ENCODE data around the gene ARL13B. TPM values are rescaled to one million over a fixed set of nuclear protein-coding genes. Genes with fewer than 3 reads are reported as not detected.

ARL13B gene
- total and polyA plus RNA-seq, 5 donors from 2014 or later = 5.6 to 7.5 (median 6.4) TPM

DNA sequence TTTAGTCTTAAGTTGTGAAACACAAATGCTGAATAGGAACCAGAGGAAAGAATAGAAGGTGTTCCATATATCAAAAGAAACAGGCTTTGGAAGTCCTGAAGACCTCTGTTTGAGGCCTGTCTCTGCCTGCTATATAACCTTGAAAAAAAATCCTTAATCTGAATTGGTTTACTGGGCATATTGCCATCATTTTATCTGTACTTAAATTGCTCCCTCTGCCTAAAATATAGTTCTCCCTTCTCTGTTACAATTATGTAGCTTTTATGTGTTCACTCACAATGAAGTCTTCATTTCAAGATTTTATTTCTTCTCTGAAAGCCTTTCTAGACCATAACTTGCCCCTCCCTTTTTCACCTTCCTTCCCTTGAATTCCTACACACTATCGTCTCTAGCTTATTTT is 21.2 kb downstream of the ARL13B start:
- Histone ChIP-seq H3K4me3 (ENCODE audit: low read depth, low read length) (no peak overlapping the region), H3K4me1 (ENCODE audit: control insufficient read depth, insufficient read depth, low read length, poor library complexity, severe bottlenecking) (no peaks in the 10 kb centered on the region), H3K9me3 (ENCODE audit: control insufficient read depth in 2 of 2, low read length in 2 of 2) (no peaks in the 10 kb centered on the region), H3K27me3 (ENCODE audit: control insufficient read depth, insufficient read depth, low read length) (no peaks in the 10 kb centered on the region), H3K27ac (ENCODE audit: insufficient read depth, low read length, poor library complexity, severe bottlenecking) (no peak overlapping the region), H3K36me3 (ENCODE audit: control insufficient read depth, insufficient read depth, low read length) (no peaks in the 10 kb centered on the region)
- peaks cover 0 to 5% (median 1%) of the 10 kb centered on the region in 4 donors for H3K4me1 Mint-ChIP-seq
- no peak overlapping the region for H3K4me3 Mint-ChIP-seq
- no peak overlapping the region for H3K27ac Mint-ChIP-seq
- H3K9me3 Mint-ChIP-seq = no peaks in the 10 kb centered on the region
- ATAC-seq (ENCODE audit: low read depth in 2 of 2) (no peak), DNase-seq (no peak)
- H3K27me3 Mint-ChIP-seq = no peaks in the 10 kb centered on the region
- H3K36me3 Mint-ChIP-seq = peaks cover 13% of the 10 kb centered on the region

DNA sequence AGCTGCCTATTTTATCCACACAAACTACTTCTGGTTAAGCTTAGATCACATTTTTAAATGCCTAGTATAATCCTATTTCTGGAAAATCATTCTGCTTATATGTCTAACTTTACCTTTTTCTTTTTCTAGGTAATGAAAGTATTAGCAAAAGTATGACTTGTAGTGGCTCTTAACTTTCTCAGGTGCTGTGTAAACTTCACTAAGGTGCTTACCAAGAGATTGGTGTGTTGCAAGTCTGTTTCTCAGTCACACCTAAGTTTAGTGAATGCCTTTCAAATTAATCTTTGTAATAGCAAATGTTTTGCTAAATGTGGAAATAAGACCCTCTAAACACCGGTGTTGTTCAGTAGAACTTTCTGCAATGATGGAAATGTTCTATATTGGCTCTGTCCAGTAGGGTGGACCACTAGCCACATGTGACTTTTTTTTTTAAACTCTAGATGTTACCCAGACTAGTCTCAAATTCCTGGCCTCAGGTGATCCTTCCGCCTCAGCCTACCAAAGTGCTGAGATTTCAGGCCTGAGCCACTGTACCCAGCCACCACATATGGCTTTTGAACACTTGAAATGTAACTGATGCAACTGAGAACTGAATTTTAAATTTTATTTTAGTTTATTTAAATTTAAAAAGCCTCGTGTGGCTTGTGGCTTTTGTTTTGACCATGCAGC is 22.0 kb downstream of the ARL13B start:
- H3K36me3 ChIP-seq (ENCODE audit: control insufficient read depth, insufficient read depth, low read length) = no peaks in the 10 kb centered on the region
- no peaks in the 10 kb centered on the region for H3K9me3 ChIP-seq (ENCODE audit: control insufficient read depth in 2 of 2, low read length in 2 of 2)
- H3K4me1 Mint-ChIP-seq = peaks cover 0 to 5% (median 1%) of the 10 kb centered on the region in 4 donors
- no peak overlapping the region for H3K4me3 Mint-ChIP-seq
- H3K27ac Mint-ChIP-seq = no peak overlapping the region
- no peak overlapping the region for H3K27ac ChIP-seq (ENCODE audit: insufficient read depth, low read length, poor library complexity, severe bottlenecking)
- no peaks in the 10 kb centered on the region for H3K4me1 ChIP-seq (ENCODE audit: control insufficient read depth, insufficient read depth, low read length, poor library complexity, severe bottlenecking)
- no peak for DNase-seq
- no peak for ATAC-seq (ENCODE audit: low read depth in 2 of 2)
- H3K4me3 ChIP-seq (ENCODE audit: low read depth, low read length) = no peak overlapping the region
- H3K9me3 Mint-ChIP-seq = no peaks in the 10 kb centered on the region
- peaks cover 10% of the 10 kb centered on the region for H3K36me3 Mint-ChIP-seq
- no peaks in the 10 kb centered on the region for H3K27me3 ChIP-seq (ENCODE audit: control insufficient read depth, insufficient read depth, low read length)
- no peaks in the 10 kb centered on the region for H3K27me3 Mint-ChIP-seq

DNA sequence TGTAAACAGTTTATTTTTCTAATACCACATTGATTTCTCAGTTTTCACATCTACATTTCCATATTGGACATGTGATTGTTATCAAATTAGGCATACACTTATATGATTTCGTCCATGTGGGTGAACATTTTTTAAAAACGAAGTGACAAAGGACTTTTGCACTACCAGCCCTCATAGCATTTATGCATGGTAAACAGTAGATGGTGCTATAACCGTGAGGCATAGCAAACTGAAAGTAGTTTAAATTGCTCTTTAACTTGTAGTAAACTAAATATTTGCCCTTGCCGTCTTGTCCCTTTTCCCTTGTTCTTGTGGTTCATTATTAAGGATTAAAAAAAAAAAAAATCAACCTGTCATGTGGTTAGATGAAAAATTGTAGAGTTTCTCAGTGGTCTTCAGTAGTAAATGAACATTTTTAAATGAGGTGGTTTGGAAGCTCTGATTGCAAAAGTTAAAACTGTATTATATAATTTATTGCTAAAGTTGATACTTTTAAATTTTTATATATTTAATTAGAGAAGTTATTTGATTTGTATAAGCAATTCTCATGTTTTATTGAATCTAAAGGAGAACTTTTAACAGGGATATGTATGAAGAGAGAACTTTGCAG is 24.5 kb downstream of the ARL13B start:
- Mint-ChIP-seq H3K9me3 (no peaks in the 10 kb centered on the region), H3K4me1 (peaks cover 0 to 5% (median 3%) of the 10 kb centered on the region in 4 donors), H3K27me3 (no peaks in the 10 kb centered on the region), H3K36me3 (peaks cover 4% of the 10 kb centered on the region), H3K27ac (peak overlapping the region in 1 of 3 donors; percentile 52), H3K4me3 (peak overlapping the region in 3 of 4 donors; percentile 77 to 82 (median 82))
- no peaks in the 10 kb centered on the region for H3K9me3 ChIP-seq (ENCODE audit: control insufficient read depth in 2 of 2, low read length in 2 of 2)
- H3K27ac ChIP-seq (ENCODE audit: insufficient read depth, low read length, poor library complexity, severe bottlenecking) = no peak overlapping the region
- peak; percentile 86 to 93 for ATAC-seq (ENCODE audit: low read depth in 2 of 2)
- H3K4me3 ChIP-seq (ENCODE audit: low read depth, low read length) = peak overlapping the region; percentile 82
- H3K36me3 ChIP-seq (ENCODE audit: control insufficient read depth, insufficient read depth, low read length) = no peaks in the 10 kb centered on the region
- peak in 2 of 3 donors; percentile 52 to 78 for DNase-seq
- H3K4me1 ChIP-seq (ENCODE audit: control insufficient read depth, insufficient read depth, low read length, poor library complexity, severe bottlenecking) = no peaks in the 10 kb centered on the region
- H3K27me3 ChIP-seq (ENCODE audit: control insufficient read depth, insufficient read depth, low read length) = no peaks in the 10 kb centered on the region

DNA sequence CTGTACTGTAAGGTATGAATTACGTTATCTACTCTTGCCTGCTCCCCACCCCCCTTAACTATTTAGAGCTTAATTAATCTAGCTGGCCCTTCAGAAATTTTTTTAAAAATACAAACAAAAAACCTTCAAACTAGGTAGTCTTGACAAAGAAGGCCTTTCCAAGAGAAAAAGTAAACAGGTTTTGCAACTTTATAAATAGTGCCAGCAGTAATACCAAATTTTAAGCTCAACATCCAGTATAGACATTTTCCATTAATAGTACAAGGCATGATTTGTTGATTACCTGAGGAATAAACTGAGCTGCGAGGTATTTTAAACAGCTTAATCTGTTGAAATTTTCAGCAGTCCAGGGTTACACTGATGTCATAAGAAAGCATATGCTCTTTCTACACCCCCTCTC is 28.3 kb downstream of the ARL13B start:
- no peak for ATAC-seq (ENCODE audit: low read depth in 2 of 2)
- H3K4me3 Mint-ChIP-seq = no peak overlapping the region

DNA sequence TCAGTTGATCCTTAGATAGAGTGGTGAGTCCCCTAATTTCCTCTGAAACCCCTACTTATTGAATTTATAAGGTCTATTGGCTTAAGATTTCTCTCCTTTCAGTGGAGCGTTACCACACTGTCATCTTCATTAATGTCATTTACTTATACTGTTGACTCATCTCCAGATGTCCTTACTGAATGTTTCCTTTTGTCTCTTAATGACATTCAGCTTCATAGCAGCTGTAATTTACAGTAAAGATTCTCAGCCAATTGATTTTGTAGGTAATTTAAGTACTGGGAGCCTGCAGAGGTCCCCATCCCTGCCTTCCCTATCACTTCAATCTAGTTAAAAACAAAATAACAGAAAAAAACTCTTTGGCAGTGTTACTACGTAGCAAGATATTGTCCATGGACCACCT is 29.7 kb downstream of the ARL13B start:
- no peak overlapping the region for H3K27ac Mint-ChIP-seq
- H3K4me1 ChIP-seq (ENCODE audit: control insufficient read depth, insufficient read depth, low read length, poor library complexity, severe bottlenecking) = no peaks in the 10 kb centered on the region
- H3K9me3 ChIP-seq (ENCODE audit: control insufficient read depth in 2 of 2, low read length in 2 of 2) = no peaks in the 10 kb centered on the region
- no peak for DNase-seq
- H3K4me3 Mint-ChIP-seq = no peak overlapping the region
- ATAC-seq (ENCODE audit: low read depth in 2 of 2) = no peak
- H3K36me3 Mint-ChIP-seq = peaks cover 14% of the 10 kb centered on the region
- H3K4me1 Mint-ChIP-seq = peaks cover 11 to 17% (median 12%) of the 10 kb centered on the region in 4 donors
- H3K4me3 ChIP-seq (ENCODE audit: low read depth, low read length) = no peak overlapping the region
- H3K9me3 Mint-ChIP-seq = no peaks in the 10 kb centered on the region
- no peaks in the 10 kb centered on the region for H3K27me3 Mint-ChIP-seq
- H3K27ac ChIP-seq (ENCODE audit: insufficient read depth, low read length, poor library complexity, severe bottlenecking) = no peak overlapping the region
- H3K36me3 ChIP-seq (ENCODE audit: control insufficient read depth, insufficient read depth, low read length) = no peaks in the 10 kb centered on the region
- H3K27me3 ChIP-seq (ENCODE audit: control insufficient read depth, insufficient read depth, low read length) = no peaks in the 10 kb centered on the region

More for the DNA sequence above, 28.3 kb downstream of the ARL13B start:
- no peak overlapping the region for H3K27ac ChIP-seq (ENCODE audit: insufficient read depth, low read length, poor library complexity, severe bottlenecking)
- H3K4me1 ChIP-seq (ENCODE audit: control insufficient read depth, insufficient read depth, low read length, poor library complexity, severe bottlenecking) = no peaks in the 10 kb centered on the region
- H3K4me1 Mint-ChIP-seq = peaks cover 12 to 17% (median 15%) of the 10 kb centered on the region in 4 donors
- H3K4me3 ChIP-seq (ENCODE audit: low read depth, low read length) = no peak overlapping the region
- DNase-seq = no peak
- H3K27me3 Mint-ChIP-seq = no peaks in the 10 kb centered on the region
- no peak overlapping the region for H3K27ac Mint-ChIP-seq
- peaks cover 14% of the 10 kb centered on the region for H3K36me3 Mint-ChIP-seq
- no peaks in the 10 kb centered on the region for H3K27me3 ChIP-seq (ENCODE audit: control insufficient read depth, insufficient read depth, low read length)
- H3K9me3 Mint-ChIP-seq = no peaks in the 10 kb centered on the region
- no peaks in the 10 kb centered on the region for H3K36me3 ChIP-seq (ENCODE audit: control insufficient read depth, insufficient read depth, low read length)
- no peaks in the 10 kb centered on the region for H3K9me3 ChIP-seq (ENCODE audit: control insufficient read depth in 2 of 2, low read length in 2 of 2)

DNA sequence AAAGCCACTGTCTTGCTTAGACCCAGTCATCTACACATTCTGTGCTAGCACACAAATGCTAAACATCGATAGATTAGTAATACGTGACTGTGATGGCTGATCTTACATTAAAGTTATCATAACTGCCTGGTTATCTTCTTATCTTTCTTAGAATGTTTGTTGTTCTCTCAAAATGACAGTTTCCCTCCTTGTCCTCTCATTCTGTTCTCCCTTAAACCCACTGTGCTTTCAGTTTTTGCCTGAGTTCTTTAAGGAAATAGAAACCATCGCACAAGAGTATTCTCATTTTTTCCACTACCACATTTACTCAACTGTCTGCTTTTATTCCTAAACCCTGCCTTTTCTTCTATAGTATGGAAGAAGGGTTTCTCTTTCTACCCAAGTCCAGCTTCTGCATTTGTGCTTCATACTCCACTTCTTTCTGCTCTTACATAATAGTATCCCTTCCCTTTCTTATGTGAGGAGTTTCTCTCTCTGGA is 31.3 kb downstream of the ARL13B start:
- H3K9me3 ChIP-seq (ENCODE audit: control insufficient read depth in 2 of 2, low read length in 2 of 2) = no peaks in the 10 kb centered on the region
- no peak overlapping the region for H3K27ac ChIP-seq (ENCODE audit: insufficient read depth, low read length, poor library complexity, severe bottlenecking)
- no peaks in the 10 kb centered on the region for H3K36me3 ChIP-seq (ENCODE audit: control insufficient read depth, insufficient read depth, low read length)
- H3K36me3 Mint-ChIP-seq = peaks cover 12% of the 10 kb centered on the region
- H3K4me1 Mint-ChIP-seq = peaks cover 16 to 20% (median 18%) of the 10 kb centered on the region in 4 donors
- H3K4me1 ChIP-seq (ENCODE audit: control insufficient read depth, insufficient read depth, low read length, poor library complexity, severe bottlenecking) = no peaks in the 10 kb centered on the region
- DNase-seq (peak in 1 of 3 donors; percentile 46), ATAC-seq (ENCODE audit: low read depth in 2 of 2) (no peak)
- H3K27ac Mint-ChIP-seq = peak overlapping the region; percentile 0 to 9 (median 1)
- no peaks in the 10 kb centered on the region for H3K27me3 ChIP-seq (ENCODE audit: control insufficient read depth, insufficient read depth, low read length)
- H3K9me3 Mint-ChIP-seq = no peaks in the 10 kb centered on the region
- H3K4me3 Mint-ChIP-seq = peak overlapping the region in 2 of 4 donors; percentile 1 to 9
- H3K4me3 ChIP-seq (ENCODE audit: low read depth, low read length) = peak overlapping the region; percentile 8
- no peaks in the 10 kb centered on the region for H3K27me3 Mint-ChIP-seq

DNA sequence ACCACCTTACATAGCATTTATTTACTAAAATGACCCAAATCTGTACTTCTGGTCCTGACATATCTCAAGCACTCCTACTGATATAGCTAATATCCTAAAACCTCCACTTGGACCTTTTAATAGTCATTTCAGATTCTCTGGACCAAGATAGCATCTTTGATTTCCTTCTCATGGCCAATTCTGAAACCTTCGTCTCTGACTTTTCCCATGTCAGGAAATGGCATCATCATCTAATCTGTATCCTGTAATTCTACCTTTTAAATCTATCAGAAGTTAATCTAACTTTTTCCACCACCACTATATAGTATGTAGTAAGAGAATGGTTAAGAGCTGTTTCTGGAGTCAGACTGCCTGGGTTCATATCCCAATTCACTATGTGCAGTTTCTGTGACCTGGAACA is 32.2 kb downstream of the ARL13B start:
- H3K4me3 Mint-ChIP-seq = no peak overlapping the region
- H3K27me3 Mint-ChIP-seq = no peaks in the 10 kb centered on the region
- Histone ChIP-seq H3K4me3 (ENCODE audit: low read depth, low read length) (no peak overlapping the region), H3K27ac (ENCODE audit: insufficient read depth, low read length, poor library complexity, severe bottlenecking) (no peak overlapping the region), H3K36me3 (ENCODE audit: control insufficient read depth, insufficient read depth, low read length) (no peaks in the 10 kb centered on the region), H3K4me1 (ENCODE audit: control insufficient read depth, insufficient read depth, low read length, poor library complexity, severe bottlenecking) (no peaks in the 10 kb centered on the region), H3K27me3 (ENCODE audit: control insufficient read depth, insufficient read depth, low read length) (no peaks in the 10 kb centered on the region), H3K9me3 (ENCODE audit: control insufficient read depth in 2 of 2, low read length in 2 of 2) (no peaks in the 10 kb centered on the region)
- peaks cover 16 to 20% (median 18%) of the 10 kb centered on the region in 4 donors for H3K4me1 Mint-ChIP-seq
- no peaks in the 10 kb centered on the region for H3K9me3 Mint-ChIP-seq
- peak overlapping the region in 2 of 3 donors; percentile 1 for H3K27ac Mint-ChIP-seq
- H3K36me3 Mint-ChIP-seq = peaks cover 10% of the 10 kb centered on the region
- ATAC-seq (ENCODE audit: low read depth in 2 of 2) = no peak
- DNase-seq = no peak

Measured in CD4-positive, CD25-positive, alpha-beta regulatory T cell (primary cell).